Pons (tissue), 1 donor: ENCODE results near the gene HPCAL1.
A peak's percentile ranks its signal among the peaks of the same experiment; 100 is the strongest.

Experiments
- DNase-seq: peaks from one replicate; pipeline ENCODE4 v3.0.0-alpha.2; 2016; ENCODE audit warnings: low spot score

HPCAL1 gene

GRCh38 chr2:10324095-10324832 lies 21.6 kb downstream of the HPCAL1 start:
- no peak for DNase-seq

GRCh38 chr2:10325278-10326145 lies 22.8 kb downstream of the HPCAL1 start:
- DNase-seq = no peak

- DNase-seq = no peak
Observed at GRCh38 chr2:10326151-10326616, 23.5 kb downstream of the HPCAL1 start.

GRCh38 chr2:10326707-10327594 lies 24.2 kb downstream of the HPCAL1 start:
- no peak for DNase-seq

GRCh38 chr2:10327896-10328669 lies 25.4 kb downstream of the HPCAL1 start:
- no peak for DNase-seq

GRCh38 chr2:10328670-10329579 lies 26.2 kb downstream of the HPCAL1 start:
- DNase-seq = no peak

- DNase-seq = no peak
Observed at GRCh38 chr2:10329580-10329879, 26.8 kb downstream of the HPCAL1 start.

GRCh38 chr2:10329880-10330699 lies 27.4 kb downstream of the HPCAL1 start:
- DNase-seq = no peak

- no peak for DNase-seq
Observed at GRCh38 chr2:10330700-10331026, 28.0 kb downstream of the HPCAL1 start.

- no peak for DNase-seq
Observed at GRCh38 chr2:10331027-10331701, 28.5 kb downstream of the HPCAL1 start.

- DNase-seq = peak; percentile 55
Observed at GRCh38 chr2:10331702-10332401, 29.1 kb downstream of the HPCAL1 start.

GRCh38 chr2:10332402-10333246 lies 29.9 kb downstream of the HPCAL1 start:
- DNase-seq = no peak

GRCh38 chr2:10333247-10333613 lies 30.5 kb downstream of the HPCAL1 start:
- DNase-seq = peak; percentile 19

- no peak for DNase-seq
Observed at GRCh38 chr2:10333966-10334365, 31.3 kb downstream of the HPCAL1 start.

- DNase-seq = no peak
Observed at GRCh38 chr2:10335046-10335840, 32.5 kb downstream of the HPCAL1 start.

GRCh38 chr2:10336283-10336682 lies 33.6 kb downstream of the HPCAL1 start:
- no peak for DNase-seq
